ENCODE data around the gene SIN3B.

The SIN3B gene

DNA sequence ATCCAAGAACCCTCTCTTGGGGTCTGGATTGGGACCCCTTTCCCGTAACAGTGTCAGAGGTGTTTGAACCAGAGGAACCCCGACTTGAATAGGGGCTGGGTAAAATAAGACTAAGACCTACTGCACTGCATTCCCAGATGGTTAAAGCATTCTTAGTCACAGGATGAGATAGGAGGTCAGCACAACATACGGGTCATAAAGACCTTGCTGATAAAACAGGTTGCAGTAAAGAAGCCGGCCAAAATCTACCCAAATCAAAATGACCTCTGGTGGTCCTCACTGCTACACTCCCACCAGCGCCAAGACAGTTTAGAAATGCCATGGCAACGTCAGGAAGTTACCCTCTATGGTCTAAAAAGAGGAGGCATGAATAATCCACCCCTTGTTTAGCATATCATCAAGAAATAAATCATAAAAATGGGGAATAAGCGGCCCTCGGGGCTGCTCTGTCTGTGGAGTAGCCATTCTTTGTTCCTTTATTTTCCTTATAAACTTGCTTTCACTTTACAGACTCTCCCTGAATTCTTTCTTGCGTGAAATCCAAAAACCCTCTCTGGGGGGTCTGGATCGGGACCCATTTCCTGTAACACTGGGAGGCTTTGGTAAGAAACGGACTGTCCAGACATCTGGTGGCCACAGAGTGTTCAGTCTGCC lies 4.4 kb upstream of the SIN3B start:
- DNase-seq = no peak

DNA sequence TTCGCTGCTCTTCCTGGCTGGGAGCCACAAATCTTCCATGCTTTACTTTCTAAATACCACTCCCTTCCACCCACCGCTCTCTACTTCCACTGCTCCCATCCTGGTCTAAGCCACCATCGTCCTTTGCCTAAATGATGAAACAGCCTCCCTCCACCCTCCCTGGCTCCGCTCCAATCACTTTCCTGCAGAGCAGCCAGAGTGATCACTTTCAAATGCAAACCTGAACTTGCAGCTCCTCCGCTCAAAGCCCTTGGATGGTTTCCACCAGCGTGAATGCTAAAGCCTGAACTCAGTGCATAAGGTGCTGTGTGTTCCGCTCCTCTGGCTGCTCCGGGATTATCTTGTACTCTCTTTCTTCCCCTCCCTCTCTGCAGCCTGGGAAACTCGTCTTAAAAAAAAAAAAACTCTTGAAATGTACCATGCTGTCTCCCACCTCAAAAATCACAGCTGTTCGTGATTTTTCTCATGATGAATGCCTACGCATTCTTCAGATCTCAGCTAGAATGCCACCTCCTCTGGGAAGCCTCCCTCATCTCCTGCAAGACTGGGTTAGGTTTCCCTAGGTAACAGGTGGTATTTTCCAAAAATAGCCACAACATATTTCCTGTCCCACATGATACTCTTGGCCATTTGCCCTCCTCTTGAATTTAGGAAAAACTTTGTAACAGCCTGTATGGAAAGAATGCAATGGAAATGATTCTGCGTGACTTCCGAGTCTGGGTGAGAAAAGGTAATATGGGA lies 3.7 kb upstream of the SIN3B start:
- no peak for DNase-seq

DNA sequence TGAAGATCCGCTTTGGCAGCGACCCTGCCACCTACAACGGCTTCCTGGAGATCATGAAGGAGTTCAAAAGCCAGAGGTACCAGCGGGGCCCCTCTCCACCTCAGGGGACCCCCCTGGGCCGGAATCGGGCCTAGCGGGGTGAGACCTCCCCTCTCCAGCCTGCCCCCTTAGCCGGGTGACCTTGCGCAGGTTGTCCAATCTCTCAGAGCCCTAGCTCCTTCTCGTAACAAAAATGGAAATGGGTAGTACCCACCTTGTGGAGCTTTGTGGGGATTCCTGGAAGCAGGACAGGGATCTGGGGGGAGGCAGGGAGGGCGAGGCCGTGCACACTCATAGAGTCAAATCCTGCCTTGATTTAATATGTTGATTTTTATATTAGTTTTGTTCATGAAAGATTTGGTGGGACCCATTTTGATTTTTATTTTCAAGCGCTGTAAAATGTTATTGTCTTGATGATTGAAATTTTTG lies 658 bp downstream of the SIN3B start:
- no peak for DNase-seq

DNA sequence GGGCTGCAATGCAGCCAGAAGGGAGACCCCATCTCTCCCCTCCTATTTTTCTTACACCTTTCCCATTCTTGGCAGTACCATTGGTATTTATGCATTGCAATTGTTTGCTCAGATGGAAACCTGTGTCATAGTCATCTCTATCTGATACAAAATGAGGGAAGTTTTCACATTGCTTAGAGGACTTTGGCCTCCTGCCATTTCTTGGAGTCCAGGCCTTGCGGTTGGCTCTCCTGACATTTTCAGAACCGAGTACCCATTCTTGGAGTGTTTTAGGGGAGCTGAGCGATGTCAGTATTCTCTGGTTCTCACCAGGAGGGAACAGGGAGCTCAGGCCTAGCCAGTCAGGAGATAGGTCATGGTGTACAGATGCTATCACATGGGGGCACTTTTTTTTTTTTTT lies 1.5 kb downstream of the SIN3B start:
- no peak for DNase-seq

DNA sequence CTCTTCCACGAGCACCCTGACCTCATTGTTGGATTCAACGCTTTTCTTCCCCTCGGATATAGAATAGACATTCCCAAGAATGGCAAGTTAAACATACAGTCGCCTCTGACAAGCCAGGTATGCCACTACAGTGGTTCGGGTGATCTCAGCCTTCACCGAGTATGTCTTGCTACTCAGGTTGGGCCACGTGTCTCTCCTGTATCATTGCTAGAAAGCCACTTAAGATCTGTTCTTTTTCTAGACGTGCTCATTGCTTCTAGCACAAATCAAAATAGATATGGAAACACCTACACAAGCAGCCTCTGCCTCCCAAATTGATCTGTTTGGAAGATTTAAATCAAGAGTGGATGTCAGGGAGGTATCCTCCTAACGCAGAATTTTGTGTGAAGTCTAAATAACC lies 2.3 kb downstream of the SIN3B start:
- DNase-seq = no peak

DNA sequence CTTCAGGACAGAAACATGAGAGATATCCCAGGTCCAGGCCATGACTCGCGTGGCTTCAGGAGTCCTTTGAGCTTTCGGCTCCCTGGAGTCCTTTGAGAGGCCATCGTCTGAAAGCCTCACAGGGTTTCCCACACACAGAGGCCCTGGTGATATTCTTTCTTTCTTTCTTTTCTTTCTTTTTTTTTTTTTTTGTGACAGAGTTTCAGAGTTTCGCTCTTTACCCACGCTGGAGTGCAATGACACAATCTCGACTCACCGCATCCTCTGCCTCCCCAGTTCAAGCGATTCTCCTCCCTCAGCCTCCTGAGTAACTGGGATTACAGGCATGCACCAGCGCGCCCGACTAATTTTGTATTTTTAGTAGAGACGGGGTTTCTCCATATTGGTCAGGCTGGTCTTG lies 5.5 kb downstream of the SIN3B start:
- no peak for DNase-seq

DNA sequence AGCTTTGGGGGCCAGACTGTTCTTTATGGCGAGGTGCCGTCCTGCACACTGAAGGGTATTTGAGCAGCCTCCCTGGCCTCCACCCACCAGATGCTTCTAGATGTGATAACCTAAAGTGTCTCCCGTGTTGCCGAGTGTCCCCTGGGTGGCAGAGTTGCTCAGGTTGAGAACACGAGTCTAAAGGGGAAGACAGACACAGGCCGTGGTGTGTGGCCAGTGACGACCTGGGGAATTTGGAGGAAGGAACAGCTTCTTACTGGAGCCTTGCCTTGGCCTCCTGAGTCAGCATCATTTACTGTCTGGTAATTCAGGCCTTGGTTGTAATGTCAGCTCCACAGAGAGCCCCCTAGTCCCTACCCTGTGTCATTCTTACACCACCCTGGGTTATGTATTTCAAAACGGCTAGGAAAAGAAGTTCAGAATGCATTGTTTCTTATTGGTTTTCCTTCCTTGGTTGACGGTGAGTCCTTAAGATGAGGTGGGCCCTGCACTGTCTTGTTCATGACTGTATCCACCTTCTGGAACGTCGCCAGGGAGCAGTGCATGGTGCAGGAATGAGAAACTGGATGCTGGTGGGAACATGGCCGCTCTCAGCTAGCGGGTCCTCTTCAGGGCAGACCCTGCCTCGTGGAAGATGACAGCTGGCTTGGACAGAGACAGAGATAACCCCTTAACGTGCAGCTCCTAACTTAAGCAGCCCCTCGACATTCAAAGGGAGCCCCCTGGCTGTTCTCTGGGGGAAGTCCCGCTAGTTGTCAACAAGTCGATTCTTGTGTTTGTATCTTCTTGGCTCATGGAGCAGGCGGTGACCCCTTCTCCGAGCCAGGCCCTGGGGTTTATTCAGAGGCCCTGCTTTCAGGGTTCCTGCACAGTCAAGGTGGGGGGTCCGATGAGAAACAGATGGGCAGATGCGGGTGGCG lies 7.2 kb downstream of the SIN3B start:
- no peak for DNase-seq

DNA sequence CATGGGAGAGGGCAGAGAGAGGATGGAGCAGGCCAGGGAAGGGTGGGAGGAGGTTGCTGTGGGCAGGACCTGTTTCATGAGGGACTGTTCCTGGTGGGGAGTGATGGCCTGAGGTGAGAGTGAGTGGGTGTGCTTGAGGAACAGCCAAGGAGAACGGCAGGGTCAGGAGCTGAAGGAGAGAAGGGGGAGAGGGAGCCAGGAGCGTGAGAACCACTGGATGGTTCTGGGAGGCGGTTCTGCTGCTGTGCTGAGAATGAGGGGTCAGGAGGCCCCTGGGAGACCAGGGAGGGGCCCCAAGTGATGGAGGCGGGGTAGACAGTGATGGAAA lies 7.8 kb downstream of the SIN3B start:
- no peak for DNase-seq

DNA sequence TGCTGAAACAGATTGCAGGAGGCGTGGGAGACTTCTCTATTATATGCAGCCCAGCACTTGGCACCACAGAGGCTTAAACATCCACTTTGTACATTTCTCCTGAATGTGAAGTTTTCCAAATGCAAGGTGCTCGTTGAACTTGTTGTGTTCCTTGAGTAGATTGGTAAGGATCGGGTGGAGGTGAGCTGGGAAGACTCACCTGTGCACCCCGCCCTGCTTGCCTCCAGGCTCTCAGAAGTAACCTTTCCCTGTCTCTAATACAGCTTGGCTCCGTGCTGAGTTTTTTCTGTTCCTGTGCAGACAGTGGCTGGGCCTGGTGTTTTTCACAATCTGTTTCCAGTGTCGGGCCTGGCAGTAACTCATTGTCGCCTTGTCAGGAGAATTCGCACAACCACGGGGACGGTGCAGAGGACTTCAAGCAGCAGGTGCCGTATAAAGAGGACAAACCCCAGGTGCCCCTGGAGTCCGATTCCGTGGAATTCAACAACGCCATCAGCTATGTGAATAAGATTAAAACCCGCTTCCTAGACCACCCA lies 12.3 kb downstream of the SIN3B start:
- DNase-seq = no peak

DNA sequence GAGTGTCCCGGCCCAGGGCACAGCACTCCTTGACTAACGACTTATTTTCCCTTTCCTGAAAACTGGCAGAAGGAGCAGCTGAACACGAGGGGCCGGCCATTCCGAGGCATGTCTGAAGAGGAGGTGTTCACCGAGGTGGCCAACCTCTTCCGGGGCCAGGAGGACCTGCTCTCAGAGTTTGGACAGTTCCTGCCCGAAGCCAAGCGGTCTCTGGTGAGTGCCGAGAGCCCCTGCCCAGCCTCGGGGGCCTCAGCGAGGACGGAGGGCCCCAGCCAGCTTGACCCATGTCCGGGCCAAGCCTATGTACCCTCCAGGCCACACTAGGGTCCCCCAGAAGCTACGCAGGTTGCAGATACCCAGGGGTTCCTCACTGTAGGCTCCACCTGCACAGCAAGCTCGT lies 17.7 kb downstream of the SIN3B start:
- DNase-seq = no peak

DNA sequence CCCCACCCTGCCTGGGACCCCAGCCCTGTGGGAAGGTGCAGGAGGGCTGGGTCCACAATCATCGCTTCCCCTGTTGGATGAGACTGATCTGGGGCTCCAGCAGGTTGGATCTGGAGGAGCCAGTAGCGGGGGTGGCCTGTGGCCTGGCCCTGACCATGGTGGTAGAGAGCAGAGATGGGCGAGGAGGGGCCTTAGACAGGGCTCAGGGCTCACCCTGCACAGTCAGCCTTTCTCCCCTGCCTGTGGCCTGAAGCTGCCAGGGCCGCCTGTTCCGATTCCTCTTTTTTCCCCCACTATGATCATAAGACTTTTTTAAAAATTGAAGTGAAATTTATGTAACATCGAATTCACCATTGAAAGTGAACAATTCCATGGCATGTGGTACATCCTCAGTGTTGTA lies 18.2 kb downstream of the SIN3B start:
- no peak for DNase-seq

DNA sequence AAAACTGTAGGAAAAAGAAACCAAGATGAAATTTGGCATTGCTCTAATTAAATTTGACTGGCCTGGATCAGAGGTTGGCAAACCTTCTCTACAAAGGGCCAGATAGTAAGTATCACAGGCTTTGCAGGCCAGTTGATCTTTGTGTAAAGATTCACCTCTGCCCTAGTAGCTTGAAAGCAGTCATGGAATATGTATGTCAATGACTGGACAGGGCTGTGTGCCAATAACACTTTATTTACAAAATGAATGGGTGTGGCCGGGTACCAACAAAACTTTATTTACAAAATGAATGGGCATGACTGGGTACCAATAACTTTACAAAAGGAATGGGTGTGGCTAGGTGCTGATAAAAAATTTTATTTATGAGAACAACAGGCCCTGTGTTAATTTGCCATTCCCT lies 20.0 kb downstream of the SIN3B start:
- DNase-seq = no peak

DNA sequence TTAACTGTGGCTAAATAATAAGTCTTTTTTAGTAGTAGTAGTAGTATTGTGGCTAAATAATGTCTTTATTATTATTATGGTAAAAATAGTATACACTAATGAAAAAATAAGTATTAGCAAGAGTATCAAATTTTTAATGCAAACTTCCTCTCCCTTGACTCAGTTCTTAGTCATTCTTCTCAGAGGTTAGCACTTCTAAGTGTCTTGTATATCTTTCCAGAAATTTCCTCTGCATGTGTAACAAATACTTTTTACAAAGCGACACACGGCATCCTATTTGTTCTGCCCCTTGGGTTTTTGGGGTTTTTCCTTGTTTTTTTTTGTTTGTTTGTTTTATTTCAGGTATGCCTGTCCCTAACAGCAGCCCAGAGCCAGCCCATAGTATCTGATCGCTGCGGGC lies 20.9 kb downstream of the SIN3B start:
- no peak for DNase-seq

DNA sequence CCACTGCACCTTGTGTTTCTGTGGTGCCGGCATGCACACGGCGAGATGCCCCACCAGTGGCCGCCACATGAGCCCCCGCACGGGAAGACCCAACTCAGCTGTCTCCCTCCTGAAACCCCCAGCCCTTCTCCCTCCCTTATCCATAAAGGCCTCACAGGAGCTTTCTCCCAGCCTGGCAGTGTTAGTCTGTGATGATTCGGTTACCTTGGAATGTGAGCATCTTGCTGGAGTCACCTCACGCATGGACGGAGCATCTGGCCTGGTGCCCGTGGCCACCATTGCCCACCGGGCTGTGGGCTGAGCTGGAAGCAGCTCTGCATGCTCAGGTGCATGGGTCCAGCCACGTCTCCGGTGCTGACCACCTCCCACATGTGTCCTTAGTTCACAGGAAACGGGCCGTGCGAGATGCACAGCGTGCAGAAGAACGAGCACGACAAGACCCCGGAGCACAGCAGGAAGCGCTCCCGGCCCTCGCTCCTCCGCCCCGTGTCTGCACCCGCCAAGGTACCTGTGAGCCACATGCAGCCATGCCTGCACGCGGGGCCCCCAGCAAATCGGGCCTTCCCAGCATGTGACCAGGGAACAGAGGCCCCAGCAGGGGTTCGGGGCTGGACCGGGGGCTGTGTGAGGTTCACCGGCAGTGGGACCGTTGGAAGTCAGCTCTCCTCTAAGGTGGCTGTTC lies 22.0 kb downstream of the SIN3B start:
- no peak for DNase-seq

DNA sequence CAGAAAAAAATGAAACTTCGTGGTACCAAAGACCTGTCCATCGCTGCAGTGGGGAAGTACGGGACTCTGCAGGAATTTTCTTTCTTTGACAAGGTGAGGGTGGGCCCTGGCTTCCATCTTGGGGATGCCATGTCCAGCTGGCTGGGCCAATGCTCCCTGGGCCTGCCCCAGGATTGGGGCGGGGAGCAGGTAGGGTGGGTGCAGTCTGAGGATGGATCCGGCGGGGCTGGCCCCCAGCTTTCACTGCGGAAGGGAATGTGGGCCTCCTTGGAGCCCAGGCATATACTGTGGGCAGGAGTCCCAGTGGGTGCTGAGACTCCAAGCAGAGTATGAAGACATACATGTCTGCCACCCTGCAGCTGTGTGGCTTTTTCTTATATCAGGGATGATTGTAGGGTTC lies 23.9 kb downstream of the SIN3B start:
- no peak for DNase-seq

DNA sequence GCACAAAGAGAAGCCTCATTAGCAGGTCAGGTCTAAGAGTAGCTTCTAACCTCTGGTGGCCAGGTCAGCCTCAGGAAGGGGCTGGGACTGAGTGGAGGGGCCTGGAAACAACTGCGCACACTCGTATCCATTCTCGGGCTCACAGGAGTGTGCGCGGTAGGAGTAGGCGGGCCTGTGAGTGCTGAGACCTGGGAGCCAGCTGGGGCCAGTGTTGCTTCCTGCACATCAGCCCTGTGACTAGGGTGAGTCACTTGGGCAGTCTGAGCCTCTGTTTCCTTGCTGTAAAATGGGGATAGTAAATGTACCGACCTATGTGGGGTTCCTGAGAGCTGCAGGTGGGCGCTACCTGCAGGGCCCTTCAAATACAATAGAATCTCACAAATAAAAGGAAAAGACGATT lies 26.9 kb downstream of the SIN3B start:
- no peak for DNase-seq

DNA sequence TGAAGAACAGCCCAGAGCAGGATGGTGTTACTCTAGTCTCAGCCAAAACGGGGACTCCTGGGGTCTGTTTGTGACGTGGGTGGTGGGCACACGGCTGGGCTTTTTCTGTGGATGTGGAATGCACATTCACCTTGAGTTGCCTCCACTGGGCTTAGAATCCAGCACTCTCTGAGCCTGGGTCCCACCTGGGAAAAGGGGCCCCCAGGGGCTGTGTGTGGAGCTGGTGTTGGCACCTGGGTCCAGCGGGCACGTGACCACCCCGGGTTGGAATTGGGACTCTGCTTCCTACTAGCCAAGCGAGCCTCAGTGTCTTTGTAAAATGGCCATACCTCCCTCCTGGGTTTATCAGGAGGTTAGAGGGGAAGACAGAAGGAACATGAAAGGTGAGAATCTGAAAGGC lies 30.4 kb downstream of the SIN3B start:
- no peak for DNase-seq

DNA sequence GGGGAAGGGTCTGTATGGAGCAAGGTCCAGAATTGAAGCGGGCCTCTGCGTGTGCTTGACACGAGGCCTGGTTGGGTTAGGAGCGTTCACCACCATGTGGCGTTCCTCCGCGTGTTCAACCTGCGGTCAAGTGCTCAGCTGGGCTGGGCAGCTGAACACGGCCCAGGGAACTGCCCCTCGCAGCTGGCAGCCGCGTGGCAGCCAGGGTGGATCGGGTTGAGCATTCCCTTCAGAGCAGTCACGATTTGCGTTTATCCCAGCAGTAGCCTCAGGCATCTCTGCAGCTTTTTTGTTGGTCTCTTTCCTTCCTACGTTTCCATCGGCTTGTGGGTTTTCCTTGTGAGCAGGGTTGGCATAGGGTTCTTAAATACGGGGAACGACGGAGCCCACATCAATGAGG lies 30.9 kb downstream of the SIN3B start:
- no peak for DNase-seq

DNA sequence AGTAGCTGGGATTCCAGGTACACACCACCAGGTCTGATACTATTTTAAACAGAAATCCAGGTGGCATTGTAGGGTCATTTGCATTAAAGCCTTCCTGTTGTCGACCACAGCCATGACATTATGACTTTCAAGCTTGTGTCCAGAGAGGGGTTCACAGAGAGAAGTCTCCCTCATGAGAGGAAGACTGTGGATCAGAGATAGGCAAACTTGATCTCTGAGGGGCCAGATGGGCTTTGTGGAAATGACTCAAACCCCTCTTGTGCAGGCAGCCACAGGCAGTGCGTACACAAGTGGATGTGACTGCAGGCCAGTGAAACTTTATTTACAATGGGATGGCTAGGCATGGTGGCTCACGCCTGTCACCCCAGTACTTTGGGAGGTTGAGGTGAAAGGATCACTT lies 31.8 kb downstream of the SIN3B start:
- no peak for DNase-seq

DNA sequence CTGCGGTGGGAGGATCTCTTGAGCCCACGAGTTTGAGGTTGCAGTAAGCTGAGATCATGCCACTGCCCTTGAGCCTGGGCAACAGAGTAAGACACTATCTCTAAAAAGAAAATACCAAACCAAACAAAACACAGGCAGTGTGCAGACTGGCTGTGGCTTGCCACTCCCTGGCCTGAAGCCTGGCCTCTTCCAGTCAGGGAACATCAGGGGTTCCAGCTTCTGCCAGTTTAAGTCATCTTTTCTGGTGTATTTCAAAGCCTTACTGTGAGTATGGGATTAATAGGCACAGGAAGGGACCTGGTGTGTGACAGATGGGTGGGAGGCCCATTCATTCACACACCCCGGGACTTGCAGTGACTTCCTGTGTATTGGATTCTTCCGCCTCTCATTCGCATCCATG lies 32.6 kb downstream of the SIN3B start:
- no peak for DNase-seq

DNA sequence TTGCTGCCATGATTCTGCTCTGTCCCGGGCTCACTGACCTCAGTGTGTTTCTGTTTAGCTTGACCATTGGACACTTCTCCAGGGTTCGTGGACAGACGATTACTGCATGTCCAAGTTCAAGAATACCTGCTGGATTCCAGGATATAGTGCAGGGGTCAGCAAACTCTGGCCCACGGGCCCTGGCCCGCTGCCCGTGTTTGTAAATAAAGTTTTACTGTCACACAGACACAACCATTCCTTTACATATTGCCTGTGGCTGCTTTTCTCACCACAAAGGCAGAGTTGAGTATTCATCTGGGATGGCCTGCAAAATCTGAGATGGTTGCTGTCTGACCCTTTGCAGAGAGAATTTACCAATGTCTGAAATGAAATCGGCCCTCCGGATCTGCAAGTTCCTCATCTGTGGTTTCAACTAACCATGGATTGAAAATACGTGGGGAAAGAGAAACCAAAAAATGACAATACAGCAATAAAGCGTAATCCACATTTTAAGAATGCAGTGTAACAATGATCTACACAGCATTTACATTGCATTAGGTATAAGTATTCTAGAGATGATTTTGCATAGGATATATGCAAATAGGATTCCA lies 33.7 kb downstream of the SIN3B start:
- DNase-seq = no peak

DNA sequence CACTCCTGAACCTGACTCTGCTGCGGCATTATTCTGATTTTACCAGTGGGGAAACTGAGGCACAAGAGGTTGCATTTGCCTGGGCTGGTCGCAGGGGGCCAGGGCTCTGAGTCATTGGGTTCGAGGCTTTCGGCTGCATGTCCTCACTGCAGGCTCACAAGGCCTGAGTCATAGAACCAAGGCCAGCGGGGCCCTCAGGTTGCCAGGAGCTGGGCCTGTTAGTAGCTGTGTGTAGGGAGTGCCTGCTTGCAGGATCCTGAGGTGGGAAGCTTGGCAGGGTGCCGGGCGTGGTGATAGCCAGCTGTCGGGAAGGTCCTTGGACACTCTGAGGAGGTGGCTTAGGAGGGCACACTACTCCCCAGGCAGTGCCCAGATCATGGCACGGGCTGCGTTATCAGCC lies 38.0 kb downstream of the SIN3B start:
- DNase-seq = no peak

Measured in KG1 (cell line).